ENCODE measurements around the gene HIP1. TPM values are rescaled to one million over a fixed set of nuclear protein-coding genes. Genes with fewer than 3 reads are reported as not detected.

The HIP1 gene
- total RNA-seq, 4 donors from 2014 or later = 3.2 to 9.5 (median 6.4) TPM

GRCh38 chr7:75590373-75591005 lies 148.3 kb downstream of the HIP1 start:
- H3K4me3 ChIP-seq = no peak overlapping the region
- no peaks in the 10 kb centered on the region for H3K9me3 ChIP-seq
- no peak for DNase-seq
- 94 to 98% methylated on average over 2 of the region's 2 CpGs for WGBS, 2 donors
- no peaks in the 10 kb centered on the region for H3K4me1 ChIP-seq
- H3K27ac ChIP-seq = no peak overlapping the region
- peaks cover 0 to 38% (median 0%) of the 10 kb centered on the region in 3 donors for H3K36me3 ChIP-seq
- H3K27me3 ChIP-seq = no peaks in the 10 kb centered on the region
- intact Hi-C loops (cut with DNase I) = no loop called here
- TF ChIP-seq, protein P1, sequence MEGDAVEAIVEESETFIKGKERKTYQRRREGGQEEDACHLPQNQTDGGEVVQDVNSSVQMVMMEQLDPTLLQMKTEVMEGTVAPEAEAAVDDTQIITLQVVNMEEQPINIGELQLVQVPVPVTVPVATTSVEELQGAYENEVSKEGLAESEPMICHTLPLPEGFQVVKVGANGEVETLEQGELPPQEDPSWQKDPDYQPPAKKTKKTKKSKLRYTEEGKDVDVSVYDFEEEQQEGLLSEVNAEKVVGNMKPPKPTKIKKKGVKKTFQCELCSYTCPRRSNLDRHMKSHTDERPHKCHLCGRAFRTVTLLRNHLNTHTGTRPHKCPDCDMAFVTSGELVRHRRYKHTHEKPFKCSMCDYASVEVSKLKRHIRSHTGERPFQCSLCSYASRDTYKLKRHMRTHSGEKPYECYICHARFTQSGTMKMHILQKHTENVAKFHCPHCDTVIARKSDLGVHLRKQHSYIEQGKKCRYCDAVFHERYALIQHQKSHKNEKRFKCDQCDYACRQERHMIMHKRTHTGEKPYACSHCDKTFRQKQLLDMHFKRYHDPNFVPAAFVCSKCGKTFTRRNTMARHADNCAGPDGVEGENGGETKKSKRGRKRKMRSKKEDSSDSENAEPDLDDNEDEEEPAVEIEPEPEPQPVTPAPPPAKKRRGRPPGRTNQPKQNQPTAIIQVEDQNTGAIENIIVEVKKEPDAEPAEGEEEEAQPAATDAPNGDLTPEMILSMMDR (IDR thresholded peaks at IDR 0.05) = no peak
- TF ChIP-seq POLR2A (IDR thresholded peaks at IDR 0.05) = no peak

- Histone ChIP-seq H3K9me3 (no peaks in the 10 kb centered on the region), H3K27ac (no peak overlapping the region), H3K4me1 (no peaks in the 10 kb centered on the region), H3K36me3 (peaks cover 0 to 65% (median 0%) of the 10 kb centered on the region in 3 donors), H3K27me3 (no peaks in the 10 kb centered on the region), H3K4me3 (no peak overlapping the region)
- intact Hi-C loops (cut with DNase I) = no loop called here
- no peak for DNase-seq
- 83 to 84% methylated on average over 4 to 5 of the region's 5 CpGs for WGBS, 2 donors
- TF ChIP-seq, protein P1 (IDR thresholded peaks at IDR 0.05) = no peak
- TF ChIP-seq POLR2A (IDR thresholded peaks at IDR 0.05) = no peak
Observed at GRCh38 chr7:75584354-75584753, 154.4 kb downstream of the HIP1 start.

GRCh38 chr7:75583255-75583654 lies 155.5 kb downstream of the HIP1 start:
- H3K27ac ChIP-seq = no peak overlapping the region
- no peaks in the 10 kb centered on the region for H3K9me3 ChIP-seq
- peaks cover 0 to 71% (median 0%) of the 10 kb centered on the region in 3 donors for H3K36me3 ChIP-seq
- TF ChIP-seq POLR2A (IDR thresholded peaks at IDR 0.05) = no peak
- TF ChIP-seq, protein P1 (IDR thresholded peaks at IDR 0.05) = no peak
- intact Hi-C loops (cut with DNase I) = no loop called here
- WGBS, 2 donors = 97% methylated on average over 11 to 12 of the region's 12 CpGs
- no peaks in the 10 kb centered on the region for H3K27me3 ChIP-seq
- no peak for DNase-seq
- H3K4me3 ChIP-seq = no peak overlapping the region
- H3K4me1 ChIP-seq = no peaks in the 10 kb centered on the region

DNA sequence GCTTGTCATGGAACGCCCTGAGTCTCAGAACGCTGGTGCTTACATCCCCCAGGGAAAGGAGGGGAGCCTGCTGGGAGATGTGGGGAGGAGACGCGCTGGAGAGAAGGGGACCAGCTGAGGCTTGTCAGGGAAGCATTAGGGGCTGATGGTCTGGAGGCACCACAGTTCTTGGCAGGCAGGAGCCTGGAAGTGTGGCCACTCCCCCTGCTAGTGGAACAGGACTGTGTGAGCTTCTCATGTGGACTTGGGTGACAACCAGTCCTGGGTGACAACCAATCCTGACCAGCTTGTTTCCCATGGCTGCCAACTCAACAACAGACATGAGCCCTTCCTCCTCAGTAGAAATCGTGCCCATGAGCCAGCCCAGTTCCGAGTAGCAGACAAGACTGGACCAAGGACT lies 158.8 kb downstream of the HIP1 start:
- intact Hi-C loops (cut with DNase I) = no loop called here
- H3K9me3 ChIP-seq = no peaks in the 10 kb centered on the region
- H3K36me3 ChIP-seq = peaks cover 0 to 52% (median 0%) of the 10 kb centered on the region in 3 donors
- TF ChIP-seq, protein P1 (IDR thresholded peaks at IDR 0.05) = no peak
- no peak for TF ChIP-seq POLR2A (IDR thresholded peaks at IDR 0.05)
- DNase-seq = no peak
- 68 to 73% methylated on average over 4 to 6 of the region's 6 CpGs for WGBS, 2 donors
- H3K27ac ChIP-seq = no peak overlapping the region
- H3K4me1 ChIP-seq = no peaks in the 10 kb centered on the region
- H3K27me3 ChIP-seq = no peaks in the 10 kb centered on the region
- no peak overlapping the region for H3K4me3 ChIP-seq

DNA sequence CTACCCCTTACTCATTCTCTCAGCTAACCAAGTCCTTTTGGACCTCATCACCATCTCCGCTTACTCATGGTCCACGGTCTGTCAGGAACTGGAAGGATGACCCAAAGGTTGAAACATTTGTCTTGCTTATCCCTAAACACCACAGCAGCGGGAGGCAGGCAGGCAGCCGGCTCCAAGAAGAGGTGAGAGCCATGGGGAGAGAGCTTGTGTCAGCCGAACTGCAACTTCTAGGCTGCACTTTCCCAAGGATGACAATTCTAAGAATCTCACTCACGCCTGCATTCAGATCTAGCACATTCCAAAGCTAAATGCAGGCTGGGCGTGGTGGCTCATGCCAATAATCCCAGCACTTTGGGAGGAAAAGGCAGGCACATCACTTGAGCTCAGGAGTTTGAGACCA lies 160.7 kb downstream of the HIP1 start:
- intact Hi-C loops (cut with DNase I) = no loop called here
- 84 to 93% methylated on average over 7 of the region's 7 CpGs for WGBS, 2 donors
- H3K36me3 ChIP-seq = peaks cover 0 to 54% (median 0%) of the 10 kb centered on the region in 3 donors
- H3K4me1 ChIP-seq = no peaks in the 10 kb centered on the region
- H3K27ac ChIP-seq = no peak overlapping the region
- DNase-seq = no peak
- TF ChIP-seq, protein P1 (IDR thresholded peaks at IDR 0.05) = no peak
- TF ChIP-seq POLR2A (IDR thresholded peaks at IDR 0.05) = no peak
- no peak overlapping the region for H3K4me3 ChIP-seq
- no peaks in the 10 kb centered on the region for H3K9me3 ChIP-seq
- no peaks in the 10 kb centered on the region for H3K27me3 ChIP-seq

Measured in esophagus squamous epithelium (tissue), 5 donors.